ENCODE results near the gene CACNA1H.

CACNA1H gene

DNA sequence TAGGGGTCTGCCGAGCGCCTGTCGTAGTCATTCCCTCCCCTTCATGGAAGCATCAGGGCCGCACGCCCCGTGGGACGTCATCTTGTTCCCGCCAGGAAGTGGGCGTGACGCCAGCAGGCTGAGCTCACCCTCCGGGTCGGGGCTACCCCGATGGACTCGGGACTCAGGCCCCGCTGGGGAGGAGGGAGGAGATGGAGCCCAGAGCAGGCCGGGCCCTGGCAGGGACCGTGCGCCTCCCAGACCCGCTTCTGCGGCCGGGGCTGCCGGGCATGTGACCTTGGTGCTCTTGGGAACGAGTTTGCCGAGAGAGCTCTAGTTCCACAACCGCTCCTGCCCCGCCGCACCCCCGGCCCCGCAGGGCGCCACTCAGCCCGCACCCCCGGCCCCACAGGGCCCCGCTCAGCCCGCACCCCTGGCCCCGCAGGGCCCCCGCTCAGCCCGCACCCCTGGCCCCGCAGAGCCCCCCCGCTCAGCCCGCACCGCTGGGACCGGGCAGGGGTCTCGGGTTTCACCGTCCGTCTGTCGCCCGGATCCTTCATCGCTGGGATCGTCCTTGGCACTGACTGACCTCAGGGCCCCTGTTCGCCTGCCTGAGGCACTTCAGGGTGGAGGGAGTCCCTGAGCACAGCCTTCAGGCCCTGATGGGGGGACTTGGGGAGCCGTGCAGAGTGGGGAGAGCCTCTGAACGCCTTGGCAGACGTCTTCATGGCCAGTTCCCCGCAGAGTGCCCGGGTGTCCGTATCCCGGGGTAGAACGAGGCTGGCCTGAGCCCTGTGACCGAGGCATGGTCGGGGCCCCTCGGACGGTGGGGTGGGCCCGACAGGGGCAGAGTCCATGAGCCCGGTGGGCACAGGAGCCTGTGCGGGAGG lies 5.8 kb downstream of the CACNA1H start:
- DNase-seq (ENCODE audit: low read depth), result no peak
- H3K4me3 ChIP-seq (ENCODE audit: low read depth, low read length), result no peak overlapping the region
- TF ChIP-seq, protein P1, sequence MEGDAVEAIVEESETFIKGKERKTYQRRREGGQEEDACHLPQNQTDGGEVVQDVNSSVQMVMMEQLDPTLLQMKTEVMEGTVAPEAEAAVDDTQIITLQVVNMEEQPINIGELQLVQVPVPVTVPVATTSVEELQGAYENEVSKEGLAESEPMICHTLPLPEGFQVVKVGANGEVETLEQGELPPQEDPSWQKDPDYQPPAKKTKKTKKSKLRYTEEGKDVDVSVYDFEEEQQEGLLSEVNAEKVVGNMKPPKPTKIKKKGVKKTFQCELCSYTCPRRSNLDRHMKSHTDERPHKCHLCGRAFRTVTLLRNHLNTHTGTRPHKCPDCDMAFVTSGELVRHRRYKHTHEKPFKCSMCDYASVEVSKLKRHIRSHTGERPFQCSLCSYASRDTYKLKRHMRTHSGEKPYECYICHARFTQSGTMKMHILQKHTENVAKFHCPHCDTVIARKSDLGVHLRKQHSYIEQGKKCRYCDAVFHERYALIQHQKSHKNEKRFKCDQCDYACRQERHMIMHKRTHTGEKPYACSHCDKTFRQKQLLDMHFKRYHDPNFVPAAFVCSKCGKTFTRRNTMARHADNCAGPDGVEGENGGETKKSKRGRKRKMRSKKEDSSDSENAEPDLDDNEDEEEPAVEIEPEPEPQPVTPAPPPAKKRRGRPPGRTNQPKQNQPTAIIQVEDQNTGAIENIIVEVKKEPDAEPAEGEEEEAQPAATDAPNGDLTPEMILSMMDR (IDR thresholded peaks at IDR 0.05; ENCODE audit: low read depth, low read length), result no peak
- TF ChIP-seq, protein P2, sequence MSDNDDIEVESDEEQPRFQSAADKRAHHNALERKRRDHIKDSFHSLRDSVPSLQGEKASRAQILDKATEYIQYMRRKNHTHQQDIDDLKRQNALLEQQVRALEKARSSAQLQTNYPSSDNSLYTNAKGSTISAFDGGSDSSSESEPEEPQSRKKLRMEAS (IDR thresholded peaks at IDR 0.05; ENCODE audit: low read depth, low read length), result no peak
- TF ChIP-seq MYC (IDR thresholded peaks at IDR 0.05; ENCODE audit: low read depth, low read length) (no peak), POLR2A (IDR thresholded peaks at IDR 0.05; ENCODE audit: extremely low read depth, insufficient read length) (no peak)

DNA sequence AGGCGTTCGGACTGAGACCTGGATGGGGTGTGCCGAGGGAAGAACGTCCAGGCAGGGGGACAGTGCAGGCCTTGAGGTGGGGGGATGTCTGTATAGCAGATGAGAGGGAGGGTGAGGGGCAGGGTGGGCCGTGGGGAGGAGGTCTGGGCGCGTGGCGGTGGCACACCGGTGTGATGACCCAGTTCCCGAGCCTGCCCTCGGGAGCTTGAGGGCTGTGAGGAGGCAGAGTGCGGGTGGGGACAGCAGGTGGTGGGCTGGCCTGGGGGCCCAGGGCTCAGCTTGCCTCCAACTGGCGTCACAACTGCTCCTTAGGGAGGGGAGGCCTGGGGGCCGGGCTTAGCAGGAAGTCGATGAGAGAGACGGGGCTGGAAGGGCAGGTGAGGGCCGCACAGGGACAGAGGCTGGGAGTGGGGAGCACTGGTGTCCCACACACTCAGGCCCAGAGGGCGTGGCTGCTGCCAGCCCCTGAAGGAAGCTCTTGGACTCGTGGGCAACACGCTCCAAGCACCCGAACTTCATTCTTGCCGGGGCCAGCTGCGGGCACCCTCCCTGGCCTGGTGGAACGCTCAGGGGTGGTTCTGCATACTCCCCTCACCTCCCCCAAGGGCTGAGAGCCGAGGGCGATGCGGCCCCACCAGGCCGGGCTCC lies 6.5 kb downstream of the CACNA1H start:
- TF ChIP-seq MYC (IDR thresholded peaks at IDR 0.05; ENCODE audit: low read depth, low read length) (no peak), POLR2A (IDR thresholded peaks at IDR 0.05; ENCODE audit: extremely low read depth, insufficient read length) (no peak)
- TF ChIP-seq, protein P2 (IDR thresholded peaks at IDR 0.05; ENCODE audit: low read depth, low read length), result no peak
- TF ChIP-seq, protein P1 (IDR thresholded peaks at IDR 0.05; ENCODE audit: low read depth, low read length), result no peak
- H3K4me3 ChIP-seq (ENCODE audit: low read depth, low read length), result no peak overlapping the region
- DNase-seq (ENCODE audit: low read depth), result no peak

DNA sequence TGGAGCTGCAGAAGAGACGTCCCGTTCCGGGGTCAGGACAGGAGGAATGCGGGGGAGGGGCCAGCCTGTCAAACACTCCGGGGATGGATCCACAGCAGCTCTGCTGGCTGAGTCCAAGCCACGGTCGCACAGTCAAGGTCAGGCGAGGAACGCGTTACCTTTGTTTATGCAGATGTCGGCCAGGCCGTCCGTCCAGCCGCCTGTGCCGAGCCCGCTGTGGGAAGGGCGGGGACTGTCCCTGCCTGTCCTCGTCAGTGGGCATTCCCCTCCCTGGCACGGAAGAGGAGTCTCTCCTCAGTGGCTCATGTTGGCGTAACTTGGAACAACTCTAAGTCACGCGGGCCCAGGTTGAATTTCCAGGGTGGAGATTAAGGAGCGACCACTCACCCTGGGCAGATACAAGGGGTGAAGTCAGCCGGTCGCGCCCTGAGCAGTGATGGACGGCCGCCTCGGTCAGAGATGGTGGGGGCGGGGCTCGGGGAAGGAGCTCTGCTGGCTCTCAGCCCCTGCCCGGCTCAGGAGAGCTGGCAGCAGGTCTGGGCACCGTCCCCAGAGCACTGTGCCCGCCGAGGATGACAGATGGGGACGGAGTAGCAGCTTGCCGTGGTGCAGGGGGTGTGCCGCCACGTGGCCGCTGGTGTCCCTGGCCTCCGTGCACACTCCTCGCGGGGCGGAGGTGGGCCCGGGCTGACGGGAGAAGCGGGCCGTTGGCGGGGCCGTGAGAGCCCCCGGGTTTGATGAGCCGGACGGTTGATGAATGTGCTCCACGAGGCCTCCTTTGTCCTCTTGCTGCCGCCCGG lies 7.3 kb downstream of the CACNA1H start:
- no peak for DNase-seq (ENCODE audit: low read depth)
- no peak overlapping the region for H3K4me3 ChIP-seq (ENCODE audit: low read depth, low read length)
- TF ChIP-seq MYC (IDR thresholded peaks at IDR 0.05; ENCODE audit: low read depth, low read length), result no peak
- no peak for TF ChIP-seq POLR2A (IDR thresholded peaks at IDR 0.05; ENCODE audit: extremely low read depth, insufficient read length)
- TF ChIP-seq, protein P2 (IDR thresholded peaks at IDR 0.05; ENCODE audit: low read depth, low read length), result no peak
- TF ChIP-seq, protein P1 (IDR thresholded peaks at IDR 0.05; ENCODE audit: low read depth, low read length), result no peak

DNA sequence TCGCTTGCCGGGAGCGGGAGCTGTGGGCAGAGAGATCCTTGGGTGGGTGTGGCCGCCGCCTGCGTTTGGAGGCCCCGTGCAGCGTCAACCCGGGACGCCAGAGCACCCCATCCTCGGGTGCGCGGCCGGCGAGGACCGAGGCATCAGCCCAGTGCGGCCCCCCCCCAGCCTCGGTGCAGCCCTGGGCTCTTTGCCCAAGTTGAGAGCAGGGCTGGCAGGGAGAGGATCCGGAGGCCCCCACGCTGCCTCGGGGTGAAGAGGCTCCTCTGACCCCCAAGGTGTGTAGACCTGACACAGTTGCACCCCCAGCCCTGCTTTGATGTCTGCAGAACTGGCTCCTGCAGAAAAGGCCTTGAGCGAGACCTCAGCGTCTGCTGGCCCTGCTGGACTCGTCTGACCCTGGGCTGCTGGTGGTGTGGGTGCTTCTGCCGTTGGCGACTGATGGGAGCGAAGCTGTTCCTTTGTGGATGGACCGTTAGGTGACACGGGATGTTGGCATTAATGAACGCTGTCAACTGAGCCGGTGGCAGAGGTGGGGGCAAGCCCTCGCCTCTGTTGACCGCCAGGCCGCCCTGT lies 8.0 kb downstream of the CACNA1H start:
- DNase-seq (ENCODE audit: low read depth), result no peak
- H3K4me3 ChIP-seq (ENCODE audit: low read depth, low read length), result no peak overlapping the region

More for the DNA sequence above, 8.0 kb downstream of the CACNA1H start:
- TF ChIP-seq MYC (IDR thresholded peaks at IDR 0.05; ENCODE audit: low read depth, low read length) (no peak), POLR2A (IDR thresholded peaks at IDR 0.05; ENCODE audit: extremely low read depth, insufficient read length) (no peak)
- TF ChIP-seq, protein P1 (IDR thresholded peaks at IDR 0.05; ENCODE audit: low read depth, low read length), result no peak
- TF ChIP-seq, protein P2 (IDR thresholded peaks at IDR 0.05; ENCODE audit: low read depth, low read length), result no peak
